HepG2 (cell line): ENCODE data around the gene DENND10. TPM values are rescaled to one million over a fixed set of nuclear protein-coding genes. Genes with fewer than 3 reads are reported as not detected.
A peak's percentile ranks its signal among the peaks of the same experiment; 100 is the strongest.

Experiments used
- ARHGAP35 ChIP-seq: sonication (generic); formaldehyde crosslinking; IDR thresholded peaks from 2 replicates; pipeline ENCODE4 v1.9.0; 2022; ENCODE audit warnings: mild to moderate bottlenecking, inconsistent platforms, moderate library complexity, missing genetic modification reagents, borderline replicate concordance
- CSRNP1 ChIP-seq: sonication (generic); formaldehyde crosslinking; IDR thresholded peaks from 2 replicates; pipeline ENCODE4 v1.8.1; 2023; ENCODE audit warnings: mild to moderate bottlenecking, missing genetic modification reagents
- DR1 ChIP-seq: sonication (generic); formaldehyde crosslinking; IDR thresholded peaks from 2 replicates; pipeline ENCODE4 v1.8.0; 2021; ENCODE audit warnings: mild to moderate bottlenecking, missing genetic modification reagents, inconsistent platforms
- DRAP1 ChIP-seq: IDR thresholded peaks from 2 replicates; pipeline ENCODE4 v1.6.1; 2016; ENCODE audit warnings: missing genetic modification reagents, missing compliant biosample characterization
- EEA1 ChIP-seq: sonication (generic); formaldehyde crosslinking; IDR thresholded peaks from 2 replicates; pipeline ENCODE4 v1.5.1; 2020; ENCODE audit warnings: mild to moderate bottlenecking, missing genetic modification reagents, borderline replicate concordance
- NR0B2 ChIP-seq: sonication (generic); formaldehyde crosslinking; IDR thresholded peaks from 2 replicates; pipeline ENCODE4 v1.4.0; 2020; ENCODE audit warnings: mild to moderate bottlenecking, missing genetic modification reagents
- PAX8 ChIP-seq: sonication (generic); formaldehyde crosslinking; IDR thresholded peaks from 2 replicates; pipeline ENCODE4 v1.8.0; 2022; ENCODE audit warnings: mild to moderate bottlenecking, missing genetic modification reagents, borderline replicate concordance
- POLR2G ChIP-seq: fragments of 200-400 bp; formaldehyde crosslinking; IDR thresholded peaks from 2 replicates; pipeline ENCODE4 v1.6.1; 2018; ENCODE audit warnings: mild to moderate bottlenecking, low read depth, low read length, moderate library complexity
- SP5 ChIP-seq: IDR thresholded peaks from 2 replicates; pipeline ENCODE4 v1.6.1; 2016; ENCODE audit warnings: low read depth, borderline replicate concordance
- TBX2 ChIP-seq: sonication (generic); formaldehyde crosslinking; IDR thresholded peaks from 2 replicates; pipeline ENCODE4 v1.5.0; 2020; ENCODE audit warnings: missing genetic modification reagents, mild to moderate bottlenecking, borderline replicate concordance
- TOE1 ChIP-seq: sonication (generic); formaldehyde crosslinking; IDR thresholded peaks from 2 replicates; pipeline ENCODE4 v1.4.0; 2020; ENCODE audit warnings: mild to moderate bottlenecking, missing genetic modification reagents
- ZFP36 ChIP-seq: fragments of 150-350 bp; IDR thresholded peaks from 2 replicates; pipeline ENCODE4 v1.6.1; 2018; ENCODE audit warnings: borderline replicate concordance, low read length, low read depth; ENCODE audit not compliant: partially characterized antibody
- ZFP37 ChIP-seq: sonication (generic); formaldehyde crosslinking; IDR thresholded peaks from 2 replicates; pipeline ENCODE4 v1.4.0; 2020; ENCODE audit warnings: missing genetic modification reagents, borderline replicate concordance
- ZNF12 ChIP-seq: sonication (generic); formaldehyde crosslinking; IDR thresholded peaks from 2 replicates; pipeline ENCODE4 v1.5.0; 2020; ENCODE audit warnings: missing genetic modification reagents
- ZNF256 ChIP-seq: sonication (generic); formaldehyde crosslinking; conservative IDR thresholded peaks from 2 replicates; pipeline ENCODE4 v1.4.0; 2020; ENCODE audit warnings: missing genetic modification reagents
- ZNF749 ChIP-seq: sonication (generic); formaldehyde crosslinking; IDR thresholded peaks from 2 replicates; pipeline ENCODE4 v1.8.0; 2022; ENCODE audit warnings: mild to moderate bottlenecking, missing genetic modification reagents, moderate library complexity, borderline replicate concordance
- ZSCAN22 ChIP-seq: sonication (generic); formaldehyde crosslinking; IDR thresholded peaks from 2 replicates; pipeline ENCODE4 v1.4.0; 2020; ENCODE audit warnings: mild to moderate bottlenecking, missing genetic modification reagents
- polyA plus RNA-seq, 8 experiments: library from polyadenylated mRNA; depleted of rRNA in 3 of 8; stranded (reverse) in 7 of 8; unstranded in 1 of 8; fragments of >200 nt; fragmentation: Illumina TruSeq in 4 of 8; extraction: Trizol in 4 of 8; gene quantifications; 2 replicates each; pipeline versions ENCODE4 v1.2.1 to v1.2.3, GENCODE V29; 2011 to 2016; ENCODE audit warnings: low read depth in 4 of 8, missing spikeins in 1 of 8, mixed read lengths in 1 of 8; ENCODE audit not compliant: insufficient read depth in 1 of 8
- total RNA-seq, 5 experiments: library from RNA; depleted of rRNA; stranded (reverse); fragments of >200 nt; fragmentation: Illumina TruSeq; extraction: Trizol; gene quantifications; 2 replicates each; pipeline ENCODE4 v1.2.3, GENCODE V29; 2016; ENCODE audit warnings: low read depth in 1 of 5
- TF ChIP-seq, protein P1 (sequence below): sonication (generic); formaldehyde crosslinking; IDR thresholded peaks from 2 replicates; pipeline ENCODE4 v1.4.0; 2020; ENCODE audit warnings: mild to moderate bottlenecking, missing genetic modification reagents
- TF ChIP-seq, protein P2 (sequence below): sonication (generic); formaldehyde crosslinking; conservative IDR thresholded peaks from 2 replicates; pipeline ENCODE4 v1.8.1; 2023; ENCODE audit warnings: missing genetic modification reagents

The DENND10 gene
- total and polyA plus RNA-seq, 2 of the 13 experiments (the other 11 are each of a cell fraction or from before 2014, with no cell fraction given), result 43.7 to 78.8 TPM

DNA sequence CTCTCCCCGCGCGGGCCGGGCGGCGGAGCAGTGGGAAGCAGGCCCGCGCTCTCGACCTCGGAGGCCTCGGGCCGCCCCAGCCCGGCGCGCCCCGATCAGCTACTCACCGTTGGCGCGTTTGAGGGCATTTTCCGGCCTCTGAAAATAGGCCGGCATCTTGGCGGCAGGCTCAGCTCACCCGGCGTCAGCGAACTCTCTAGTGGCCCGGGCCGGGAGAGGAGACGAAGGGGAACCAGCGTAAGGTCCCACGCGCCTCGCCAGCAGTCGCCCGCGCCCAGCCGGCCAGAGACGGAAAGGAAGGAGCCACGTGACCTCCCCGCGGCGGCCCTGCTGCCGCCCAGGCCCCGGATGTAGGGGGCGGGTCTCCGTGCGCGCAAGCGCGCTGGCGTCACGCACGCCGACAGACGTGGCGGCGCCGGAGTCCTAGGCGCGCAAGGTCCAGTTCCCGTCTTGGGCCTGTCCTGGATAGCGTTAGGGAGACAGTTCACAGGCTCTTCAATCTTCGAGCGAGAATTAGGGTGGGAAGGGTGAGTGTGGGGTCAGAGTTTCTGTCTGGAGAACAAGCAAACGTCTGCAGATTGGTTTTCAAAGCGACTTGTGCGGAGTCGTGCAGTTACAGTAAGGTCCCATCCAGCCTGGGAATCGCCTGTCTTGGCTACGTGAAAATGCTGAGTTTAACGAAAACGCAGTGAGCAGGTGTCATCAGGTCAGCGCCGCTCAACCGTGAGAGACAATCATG lies 23.2 kb upstream of the DENND10 start, which contains the start of gene EIF3A (continued):
- TF ChIP-seq, protein P1, sequence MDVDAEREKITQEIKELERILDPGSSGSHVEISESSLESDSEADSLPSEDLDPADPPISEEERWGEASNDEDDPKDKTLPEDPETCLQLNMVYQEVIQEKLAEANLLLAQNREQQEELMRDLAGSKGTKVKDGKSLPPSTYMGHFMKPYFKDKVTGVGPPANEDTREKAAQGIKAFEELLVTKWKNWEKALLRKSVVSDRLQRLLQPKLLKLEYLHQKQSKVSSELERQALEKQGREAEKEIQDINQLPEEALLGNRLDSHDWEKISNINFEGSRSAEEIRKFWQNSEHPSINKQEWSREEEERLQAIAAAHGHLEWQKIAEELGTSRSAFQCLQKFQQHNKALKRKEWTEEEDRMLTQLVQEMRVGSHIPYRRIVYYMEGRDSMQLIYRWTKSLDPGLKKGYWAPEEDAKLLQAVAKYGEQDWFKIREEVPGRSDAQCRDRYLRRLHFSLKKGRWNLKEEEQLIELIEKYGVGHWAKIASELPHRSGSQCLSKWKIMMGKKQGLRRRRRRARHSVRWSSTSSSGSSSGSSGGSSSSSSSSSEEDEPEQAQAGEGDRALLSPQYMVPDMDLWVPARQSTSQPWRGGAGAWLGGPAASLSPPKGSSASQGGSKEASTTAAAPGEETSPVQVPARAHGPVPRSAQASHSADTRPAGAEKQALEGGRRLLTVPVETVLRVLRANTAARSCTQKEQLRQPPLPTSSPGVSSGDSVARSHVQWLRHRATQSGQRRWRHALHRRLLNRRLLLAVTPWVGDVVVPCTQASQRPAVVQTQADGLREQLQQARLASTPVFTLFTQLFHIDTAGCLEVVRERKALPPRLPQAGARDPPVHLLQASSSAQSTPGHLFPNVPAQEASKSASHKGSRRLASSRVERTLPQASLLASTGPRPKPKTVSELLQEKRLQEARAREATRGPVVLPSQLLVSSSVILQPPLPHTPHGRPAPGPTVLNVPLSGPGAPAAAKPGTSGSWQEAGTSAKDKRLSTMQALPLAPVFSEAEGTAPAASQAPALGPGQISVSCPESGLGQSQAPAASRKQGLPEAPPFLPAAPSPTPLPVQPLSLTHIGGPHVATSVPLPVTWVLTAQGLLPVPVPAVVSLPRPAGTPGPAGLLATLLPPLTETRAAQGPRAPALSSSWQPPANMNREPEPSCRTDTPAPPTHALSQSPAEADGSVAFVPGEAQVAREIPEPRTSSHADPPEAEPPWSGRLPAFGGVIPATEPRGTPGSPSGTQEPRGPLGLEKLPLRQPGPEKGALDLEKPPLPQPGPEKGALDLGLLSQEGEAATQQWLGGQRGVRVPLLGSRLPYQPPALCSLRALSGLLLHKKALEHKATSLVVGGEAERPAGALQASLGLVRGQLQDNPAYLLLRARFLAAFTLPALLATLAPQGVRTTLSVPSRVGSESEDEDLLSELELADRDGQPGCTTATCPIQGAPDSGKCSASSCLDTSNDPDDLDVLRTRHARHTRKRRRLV, result 0 out of 2 replicates have a peak, but pooled peaks have one; percentile 63
- peak; percentile 25; the same call in 1 of the 2 replicates for TF ChIP-seq ZFP37 (CRISPR knock-in tag)
- TF ChIP-seq, protein P2, sequence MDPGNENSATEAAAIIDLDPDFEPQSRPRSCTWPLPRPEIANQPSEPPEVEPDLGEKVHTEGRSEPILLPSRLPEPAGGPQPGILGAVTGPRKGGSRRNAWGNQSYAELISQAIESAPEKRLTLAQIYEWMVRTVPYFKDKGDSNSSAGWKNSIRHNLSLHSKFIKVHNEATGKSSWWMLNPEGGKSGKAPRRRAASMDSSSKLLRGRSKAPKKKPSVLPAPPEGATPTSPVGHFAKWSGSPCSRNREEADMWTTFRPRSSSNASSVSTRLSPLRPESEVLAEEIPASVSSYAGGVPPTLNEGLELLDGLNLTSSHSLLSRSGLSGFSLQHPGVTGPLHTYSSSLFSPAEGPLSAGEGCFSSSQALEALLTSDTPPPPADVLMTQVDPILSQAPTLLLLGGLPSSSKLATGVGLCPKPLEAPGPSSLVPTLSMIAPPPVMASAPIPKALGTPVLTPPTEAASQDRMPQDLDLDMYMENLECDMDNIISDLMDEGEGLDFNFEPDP, result no peak
- peak; percentile 93 for TF ChIP-seq DR1 (CRISPR knock-in tag)
- peak; percentile 87; the same call in 1 of the 2 replicates for TF ChIP-seq TOE1
- TF ChIP-seq SP5 (CRISPR knock-in tag), result peak; percentile 43; the same call in 1 of the 2 replicates
- TF ChIP-seq ZNF749 (CRISPR knock-in tag), result peak; percentile 27; the same call in 1 of the 2 replicates
- peak; percentile 35; the same call in 1 of the 2 replicates for TF ChIP-seq CSRNP1
- TF ChIP-seq ZNF256 (CRISPR knock-in tag), result no peak
- no peak; the same call in 1 of the 2 replicates for TF ChIP-seq ARHGAP35 (CRISPR knock-in tag)
- TF ChIP-seq EEA1 (CRISPR knock-in tag), result no peak
- peak; percentile 51; the same call in 1 of the 2 replicates for TF ChIP-seq PAX8
- no peak for TF ChIP-seq ZSCAN22 (CRISPR knock-in tag)
- TF ChIP-seq ZNF12, result 0 out of 2 replicates have a peak, but pooled peaks have one; percentile 13
- TF ChIP-seq TBX2 (CRISPR knock-in tag), result peak; percentile 88
- TF ChIP-seq POLR2G, result peak; percentile 97
- TF ChIP-seq NR0B2 (CRISPR knock-in tag), result 0 out of 2 replicates have a peak, but pooled peaks have one; percentile 62
- TF ChIP-seq DRAP1 (CRISPR knock-in tag), result peak; percentile 94
- no peak for TF ChIP-seq ZFP36
